ENCODE measurements around the gene KIAA1143.

KIAA1143 gene

GRCh38 chr3:44761424-44762169 is at the start of gene KIAA1143, which contains the start of gene KIF15:
Gene KIAA1143, minus strand, starts transcription at chr3:44761619. Its CDS starts 17 bp downstream, at chr3:44761602.
Gene KIF15, plus strand, starts transcription at chr3:44761794. Its CDS starts 72 bp downstream, at chr3:44761866.
- DNase-seq = peak; percentile 96

DNA sequence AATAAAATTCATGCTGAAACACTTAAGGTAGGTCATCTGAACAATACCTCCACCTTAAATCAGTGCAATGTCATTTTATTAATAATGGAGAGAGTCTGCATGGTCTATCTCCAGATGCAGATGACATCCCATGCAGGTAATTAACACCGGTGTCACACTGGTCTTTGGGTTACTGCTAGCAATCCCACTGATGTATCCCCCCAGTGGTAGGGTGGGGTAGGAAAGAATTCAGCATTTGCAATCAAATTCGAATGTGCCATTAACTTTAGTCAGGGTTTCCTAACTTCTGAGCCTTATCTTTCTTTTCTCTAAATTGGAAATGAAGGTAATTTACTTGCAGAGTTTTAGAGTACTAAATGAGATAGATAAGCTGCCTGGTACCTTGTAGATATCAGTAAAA is 44.5 kb upstream of the KIAA1143 start:
- no peak for DNase-seq

GRCh38 chr3:44803298-44803697 is 41.9 kb upstream of the KIAA1143 start:
- no peak for DNase-seq

GRCh38 chr3:44802011-44802410 is 40.6 kb upstream of the KIAA1143 start:
- no peak for DNase-seq

GRCh38 chr3:44795197-44795596 is 33.8 kb upstream of the KIAA1143 start:
- no peak for DNase-seq

DNA sequence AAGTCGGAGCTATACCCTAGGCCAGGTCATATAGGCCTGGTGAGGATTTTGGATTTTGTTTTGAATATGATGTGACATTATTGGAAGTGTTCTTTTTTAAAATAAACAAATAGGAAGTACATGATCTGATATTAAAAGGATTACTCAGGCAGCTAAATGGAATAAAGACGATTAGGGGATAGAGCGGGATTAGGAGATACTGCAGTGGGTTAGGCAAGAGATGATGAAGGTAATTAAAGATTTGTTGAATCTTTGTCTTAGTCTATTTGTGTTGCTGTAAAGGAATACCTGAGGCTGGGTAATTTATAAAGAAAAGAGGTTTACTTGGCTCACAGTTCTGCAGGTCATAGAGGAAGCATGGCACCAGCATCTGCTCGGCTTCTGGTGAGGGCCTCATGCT is 21.5 kb upstream of the KIAA1143 start:
- no peak for DNase-seq

DNA sequence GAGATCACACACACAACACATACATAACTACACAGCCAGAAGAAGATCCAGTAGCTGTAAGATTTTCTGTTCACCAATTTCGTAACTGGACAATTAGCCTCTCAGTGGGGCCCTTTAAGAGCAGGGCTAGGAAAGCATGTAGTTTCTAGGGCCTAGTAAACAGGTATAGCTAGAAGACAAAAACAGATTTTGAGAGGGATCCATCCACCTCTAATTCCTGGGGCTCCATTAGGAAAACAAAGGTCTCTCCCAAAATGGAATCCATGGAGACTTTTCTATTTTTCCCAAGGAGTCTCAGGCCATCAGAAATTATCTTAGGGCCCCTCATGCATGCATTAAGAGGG is 10.7 kb upstream of the KIAA1143 start:
- DNase-seq = no peak

DNA sequence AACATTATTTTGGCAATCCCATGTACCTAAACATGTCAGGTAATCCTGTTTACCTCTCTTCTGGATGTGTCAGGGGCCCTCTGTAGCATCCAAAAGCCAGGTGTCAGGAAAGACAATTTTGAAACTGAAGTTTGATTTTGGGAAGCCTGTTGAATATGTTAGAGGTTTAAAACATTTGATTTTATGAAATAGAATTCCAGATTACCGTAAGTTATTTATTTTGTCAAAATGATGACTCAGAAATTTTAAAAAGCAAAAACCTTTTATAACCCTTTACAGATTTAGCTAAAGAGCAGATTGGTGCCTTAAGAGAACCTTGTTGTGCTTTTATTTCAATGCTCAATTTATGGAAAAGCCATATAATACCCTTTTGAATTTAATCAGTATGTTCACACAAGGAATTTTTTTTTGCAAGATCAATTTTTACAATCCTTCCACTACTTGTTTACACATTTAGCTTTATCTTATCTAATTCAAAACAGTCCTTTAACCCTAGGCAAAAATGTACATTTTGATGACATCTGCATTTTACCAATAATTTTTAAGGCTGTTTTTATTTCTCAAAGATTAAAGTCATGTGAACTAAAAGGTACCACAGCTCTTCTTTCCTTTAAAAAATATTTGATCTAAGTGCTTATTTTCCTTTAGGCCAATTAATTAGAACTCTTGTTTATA is 10.1 kb upstream of the KIAA1143 start:
- DNase-seq = no peak

GRCh38 chr3:44764248-44764647 is 2.8 kb upstream of the KIAA1143 start:
- DNase-seq = no peak

- no peak for DNase-seq
These were observed 1.3 kb upstream of the KIAA1143 start for GRCh38 chr3:44762690-44763089.

- DNase-seq = no peak
These were observed 805 bp upstream of the KIAA1143 start for GRCh38 chr3:44762170-44762677.

DNA sequence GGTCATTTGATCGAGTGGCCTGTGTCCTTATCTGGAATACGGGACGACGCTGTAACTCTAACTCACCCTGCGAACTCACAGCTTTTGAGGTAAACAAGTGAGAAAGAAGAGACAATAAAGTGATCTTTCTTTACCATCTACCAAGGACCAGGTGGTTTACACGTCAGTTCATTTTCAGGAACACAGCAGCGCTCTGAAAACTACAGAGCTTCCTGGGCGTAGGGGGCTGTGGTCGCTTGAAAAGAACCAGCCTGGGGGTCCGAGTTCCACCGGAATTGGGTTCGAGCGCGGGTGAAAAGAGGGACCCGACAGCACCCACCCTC is 357 bp downstream of the KIAA1143 start:
- DNase-seq = no peak

DNA sequence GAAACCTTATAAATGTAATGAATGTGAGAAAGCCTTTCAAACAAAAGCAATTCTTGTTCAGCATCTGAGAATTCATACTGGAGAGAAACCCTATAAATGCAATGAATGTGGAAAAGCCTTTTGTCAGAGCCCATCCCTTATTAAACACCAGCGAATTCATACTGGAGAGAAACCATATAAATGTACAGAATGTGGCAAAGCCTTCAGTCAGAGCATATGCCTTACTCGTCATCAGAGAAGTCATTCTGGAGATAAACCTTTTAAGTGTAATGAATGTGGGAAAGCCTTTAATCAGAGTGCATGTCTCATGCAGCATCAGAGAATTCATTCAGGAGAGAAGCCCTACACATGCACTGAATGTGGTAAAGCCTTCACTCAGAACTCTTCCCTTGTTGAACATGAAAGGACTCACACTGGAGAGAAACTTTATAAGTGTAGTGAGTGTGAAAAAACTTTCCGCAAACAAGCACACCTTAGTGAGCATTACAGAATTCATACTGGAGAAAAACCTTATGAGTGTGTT is 26.7 kb downstream of the KIAA1143 start:
- DNase-seq = no peak

GRCh38 chr3:44729384-44729910 is 32.0 kb downstream of the KIAA1143 start, which contains the start of gene ZNF501:
Gene ZNF501, plus strand, starts transcription at chr3:44729635. Its CDS starts 4,787 bp downstream, at chr3:44734422.
- DNase-seq = peak; percentile 87

GRCh38 chr3:44722103-44722401 is 39.4 kb downstream of the KIAA1143 start:
- DNase-seq = no peak

DNA sequence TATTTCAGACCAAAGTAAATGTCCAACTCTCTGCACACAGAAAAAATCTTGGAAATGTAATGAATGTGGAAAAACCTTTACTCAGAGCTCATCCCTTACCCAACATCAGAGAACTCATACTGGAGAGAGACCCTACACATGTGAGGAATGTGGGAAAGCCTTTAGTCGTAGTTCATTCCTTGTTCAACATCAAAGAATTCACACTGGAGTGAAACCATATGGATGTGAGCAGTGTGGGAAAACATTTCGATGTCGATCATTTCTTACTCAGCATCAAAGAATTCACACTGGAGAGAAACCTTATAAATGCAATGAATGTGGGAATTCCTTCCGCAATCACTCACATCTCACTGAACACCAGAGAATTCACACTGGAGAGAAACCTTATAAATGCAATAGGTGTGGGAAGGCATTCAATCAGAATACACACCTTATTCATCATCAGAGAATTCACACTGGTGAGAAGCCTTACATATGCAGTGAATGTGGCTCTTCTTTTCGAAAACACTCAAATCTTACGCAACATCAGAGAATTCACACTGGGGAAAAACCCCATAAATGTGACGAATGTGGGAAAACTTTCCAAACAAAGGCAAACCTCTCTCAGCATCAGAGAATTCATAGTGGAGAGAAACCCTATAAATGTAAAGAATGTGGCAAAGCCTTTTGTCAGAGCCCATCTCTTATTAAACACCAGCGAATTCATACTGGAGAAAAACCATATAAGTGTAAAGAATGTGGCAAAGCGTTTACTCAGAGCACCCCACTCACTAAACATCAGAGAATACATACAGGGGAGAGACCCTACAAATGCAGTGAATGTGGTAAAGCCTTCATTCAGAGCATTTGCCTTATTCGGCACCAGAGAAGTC is 40.0 kb downstream of the KIAA1143 start:
- DNase-seq = no peak

GRCh38 chr3:44712455-44713075 is 48.9 kb downstream of the KIAA1143 start, which contains the start of gene ZNF502:
Gene ZNF502, plus strand, starts transcription at chr3:44712660. Its CDS starts 7,602 bp downstream, at chr3:44720262.
- DNase-seq = peak; percentile 55
